Measurements from ENCODE around the gene EYA2.

The EYA2 gene

DNA sequence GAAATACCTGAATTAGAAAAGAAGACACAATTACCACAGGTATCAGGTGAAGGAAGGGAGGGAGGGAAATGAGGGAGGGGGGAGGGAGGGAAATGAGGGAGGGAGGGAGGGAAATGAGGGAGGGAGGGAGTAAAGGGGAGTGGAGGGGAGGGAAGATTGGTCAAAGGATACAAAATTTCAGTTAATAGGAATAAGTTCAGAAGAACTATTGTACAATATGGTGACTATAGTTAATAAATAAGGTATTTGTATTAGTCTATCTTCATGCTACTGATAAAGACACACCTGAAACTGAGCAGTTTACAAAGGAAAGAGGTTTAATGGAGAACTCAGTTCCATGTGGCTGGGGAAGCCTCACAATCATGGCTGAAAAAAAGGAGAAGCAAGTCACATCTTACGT is 185.7 kb downstream of the EYA2 start:
- TF ChIP-seq BACH2 (CRISPR knock-in tag; IDR thresholded peaks at IDR 0.05; ENCODE audit: borderline replicate concordance) (no peak), ZC3H10 (CRISPR knock-in tag; IDR thresholded peaks at IDR 0.05) (no peak), OSR1 (CRISPR knock-in tag; IDR thresholded peaks at IDR 0.05) (no peak)
- TF ChIP-seq, protein P1, sequence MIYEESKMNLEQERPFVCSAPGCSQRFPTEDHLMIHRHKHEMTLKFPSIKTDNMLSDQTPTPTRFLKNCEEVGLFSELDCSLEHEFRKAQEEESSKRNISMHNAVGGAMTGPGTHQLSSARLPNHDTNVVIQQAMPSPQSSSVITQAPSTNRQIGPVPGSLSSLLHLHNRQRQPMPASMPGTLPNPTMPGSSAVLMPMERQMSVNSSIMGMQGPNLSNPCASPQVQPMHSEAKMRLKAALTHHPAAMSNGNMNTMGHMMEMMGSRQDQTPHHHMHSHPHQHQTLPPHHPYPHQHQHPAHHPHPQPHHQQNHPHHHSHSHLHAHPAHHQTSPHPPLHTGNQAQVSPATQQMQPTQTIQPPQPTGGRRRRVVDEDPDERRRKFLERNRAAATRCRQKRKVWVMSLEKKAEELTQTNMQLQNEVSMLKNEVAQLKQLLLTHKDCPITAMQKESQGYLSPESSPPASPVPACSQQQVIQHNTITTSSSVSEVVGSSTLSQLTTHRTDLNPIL (CRISPR knock-in tag; IDR thresholded peaks at IDR 0.05; ENCODE audit: low read depth), result no peak
- ATAC-seq, result no peak

DNA sequence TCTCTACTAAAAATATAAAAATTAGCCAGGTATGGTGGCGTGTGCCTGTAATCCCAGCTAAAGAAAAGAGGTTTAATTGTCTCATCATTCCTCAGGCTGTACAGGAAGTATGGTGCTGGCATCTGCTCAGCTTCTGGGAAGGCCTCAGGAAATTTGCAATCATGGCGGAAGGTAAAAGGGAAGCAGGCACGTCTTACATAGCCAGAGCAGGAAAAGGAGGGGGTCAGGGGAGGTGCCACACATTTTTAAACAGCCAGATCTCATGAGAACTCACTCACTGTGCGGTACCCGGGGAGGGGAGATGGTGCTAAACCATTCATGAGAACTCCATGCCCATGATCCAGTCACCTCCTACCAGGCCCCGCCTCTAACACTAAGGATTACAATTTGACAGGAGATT is 191.7 kb downstream of the EYA2 start:
- no peak for TF ChIP-seq ZFP30 (CRISPR knock-in tag; IDR thresholded peaks at IDR 0.05)
- no peak for ATAC-seq

DNA sequence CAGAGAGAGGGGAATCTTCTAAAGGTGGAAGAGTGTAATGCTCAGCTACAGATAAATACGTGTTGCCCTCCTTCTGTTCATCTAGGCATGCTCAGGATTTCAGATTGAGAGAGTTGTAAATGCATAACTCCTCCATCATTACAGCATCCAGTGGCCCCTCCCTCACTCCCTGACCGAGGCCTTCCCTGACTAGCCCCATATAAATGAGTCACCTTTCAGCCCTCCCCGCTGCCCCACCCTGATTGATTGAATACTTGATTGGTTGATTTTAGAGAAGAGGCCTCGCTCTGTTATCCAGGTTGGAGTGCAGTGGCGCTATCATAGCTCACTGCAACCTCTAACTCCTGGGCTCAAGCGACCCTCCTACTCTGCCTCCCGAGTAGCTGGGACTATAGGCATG is 193.7 kb downstream of the EYA2 start:
- no peak for TF ChIP-seq SNAI2 (CRISPR knock-in tag; IDR thresholded peaks at IDR 0.05)
- TF ChIP-seq ZC3H10 (CRISPR knock-in tag; IDR thresholded peaks at IDR 0.05), result no peak
- no peak for TF ChIP-seq TOX (CRISPR knock-in tag; IDR thresholded peaks at IDR 0.05; ENCODE audit: borderline replicate concordance)
- no peak for TF ChIP-seq CSDC2 (CRISPR knock-in tag; IDR thresholded peaks at IDR 0.05)
- no peak for ATAC-seq

DNA sequence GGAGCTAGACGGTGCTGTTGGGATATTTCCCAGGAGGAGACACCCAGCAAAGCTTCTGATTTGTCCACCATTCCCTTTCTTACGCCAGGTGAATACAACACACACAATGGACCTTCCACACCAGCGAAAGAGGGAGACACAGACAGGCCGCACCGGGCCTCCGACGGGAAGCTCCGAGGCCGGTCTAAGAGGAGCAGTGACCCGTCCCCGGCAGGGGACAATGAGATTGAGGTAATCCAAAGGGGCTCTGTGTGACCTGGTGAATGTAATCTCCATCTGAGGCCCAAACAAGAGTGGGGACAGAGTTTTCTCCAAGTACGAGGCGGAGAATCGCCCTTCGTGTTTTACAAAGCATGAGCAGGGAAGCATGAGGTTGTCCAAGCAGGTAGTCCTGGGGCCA is 194.5 kb downstream of the EYA2 start:
- ATAC-seq, result no peak

DNA sequence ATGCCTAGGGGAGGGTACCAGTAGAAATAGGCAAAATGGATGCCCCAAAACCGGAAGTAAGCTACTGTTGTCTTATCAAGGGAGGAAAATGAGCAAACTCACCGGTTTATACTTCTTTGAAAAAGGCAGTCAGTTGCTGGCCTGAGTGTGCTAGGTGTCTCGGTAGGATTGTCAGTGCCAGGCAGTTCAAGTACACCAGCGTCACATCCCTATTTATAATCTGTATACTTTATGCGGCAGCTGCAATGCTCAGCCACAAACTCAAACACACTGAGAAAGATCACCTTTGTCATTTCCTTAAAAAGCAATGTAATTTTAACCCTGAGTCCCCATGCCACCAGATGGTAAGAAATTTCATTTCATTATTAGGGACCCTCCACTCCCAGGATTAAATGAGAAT is 196.2 kb downstream of the EYA2 start:
- TF ChIP-seq ZFP3 (CRISPR knock-in tag; IDR thresholded peaks at IDR 0.05), result no peak
- no peak for TF ChIP-seq ZNF70 (CRISPR knock-in tag; IDR thresholded peaks at IDR 0.05)
- TF ChIP-seq ZC3H10 (CRISPR knock-in tag; IDR thresholded peaks at IDR 0.05), result no peak
- TF ChIP-seq TOX (CRISPR knock-in tag; IDR thresholded peaks at IDR 0.05; ENCODE audit: borderline replicate concordance), result no peak
- TF ChIP-seq ISL1 (CRISPR knock-in tag; IDR thresholded peaks at IDR 0.05), result no peak
- TF ChIP-seq, protein P1 (CRISPR knock-in tag; IDR thresholded peaks at IDR 0.05; ENCODE audit: low read depth), result no peak
- TF ChIP-seq RARB (CRISPR knock-in tag; IDR thresholded peaks at IDR 0.05), result no peak
- no peak for TF ChIP-seq ZNF565 (CRISPR knock-in tag; conservative IDR thresholded peaks at IDR 0.05; ENCODE audit: low read depth)
- no peak for TF ChIP-seq GLIS3 (CRISPR knock-in tag; IDR thresholded peaks at IDR 0.05)

More for the DNA sequence above, 194.5 kb downstream of the EYA2 start:
- TF ChIP-seq, protein P2, sequence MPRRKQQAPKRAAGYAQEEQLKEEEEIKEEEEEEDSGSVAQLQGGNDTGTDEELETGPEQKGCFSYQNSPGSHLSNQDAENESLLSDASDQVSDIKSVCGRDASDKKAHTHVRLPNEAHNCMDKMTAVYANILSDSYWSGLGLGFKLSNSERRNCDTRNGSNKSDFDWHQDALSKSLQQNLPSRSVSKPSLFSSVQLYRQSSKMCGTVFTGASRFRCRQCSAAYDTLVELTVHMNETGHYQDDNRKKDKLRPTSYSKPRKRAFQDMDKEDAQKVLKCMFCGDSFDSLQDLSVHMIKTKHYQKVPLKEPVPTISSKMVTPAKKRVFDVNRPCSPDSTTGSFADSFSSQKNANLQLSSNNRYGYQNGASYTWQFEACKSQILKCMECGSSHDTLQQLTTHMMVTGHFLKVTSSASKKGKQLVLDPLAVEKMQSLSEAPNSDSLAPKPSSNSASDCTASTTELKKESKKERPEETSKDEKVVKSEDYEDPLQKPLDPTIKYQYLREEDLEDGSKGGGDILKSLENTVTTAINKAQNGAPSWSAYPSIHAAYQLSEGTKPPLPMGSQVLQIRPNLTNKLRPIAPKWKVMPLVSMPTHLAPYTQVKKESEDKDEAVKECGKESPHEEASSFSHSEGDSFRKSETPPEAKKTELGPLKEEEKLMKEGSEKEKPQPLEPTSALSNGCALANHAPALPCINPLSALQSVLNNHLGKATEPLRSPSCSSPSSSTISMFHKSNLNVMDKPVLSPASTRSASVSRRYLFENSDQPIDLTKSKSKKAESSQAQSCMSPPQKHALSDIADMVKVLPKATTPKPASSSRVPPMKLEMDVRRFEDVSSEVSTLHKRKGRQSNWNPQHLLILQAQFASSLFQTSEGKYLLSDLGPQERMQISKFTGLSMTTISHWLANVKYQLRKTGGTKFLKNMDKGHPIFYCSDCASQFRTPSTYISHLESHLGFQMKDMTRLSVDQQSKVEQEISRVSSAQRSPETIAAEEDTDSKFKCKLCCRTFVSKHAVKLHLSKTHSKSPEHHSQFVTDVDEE (CRISPR knock-in tag; IDR thresholded peaks at IDR 0.05), result no peak

DNA sequence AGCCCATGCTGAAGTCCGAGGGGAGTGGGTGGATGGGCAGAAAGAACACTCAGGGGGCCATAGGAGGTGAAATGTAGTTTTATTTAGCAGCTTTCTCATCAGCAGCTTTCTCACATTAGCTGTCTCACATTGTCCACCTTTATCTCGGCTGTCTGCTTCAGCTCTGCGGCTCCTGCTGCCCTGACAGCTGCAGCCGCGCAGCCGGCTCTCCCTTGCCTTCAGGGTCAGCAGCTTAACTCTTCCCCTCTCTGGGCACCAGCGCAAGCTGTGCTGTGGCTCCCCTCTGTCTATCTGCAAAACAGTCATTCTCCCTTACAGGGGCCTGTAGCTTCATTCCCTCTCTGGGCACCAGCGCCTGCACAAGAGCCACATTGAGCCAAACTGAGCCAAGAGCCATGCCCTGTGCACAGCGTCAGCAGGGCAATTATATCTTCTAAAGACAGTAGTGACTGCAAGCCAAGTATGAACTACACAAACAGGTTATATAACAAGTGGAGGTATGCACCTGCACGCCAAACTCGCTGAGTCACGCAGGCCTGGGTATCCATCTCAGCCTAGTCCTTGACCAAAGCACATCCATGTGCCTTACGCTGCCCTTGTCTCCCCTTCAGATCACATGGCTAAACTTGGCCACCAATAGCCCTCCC is 198.8 kb downstream of the EYA2 start:
- no peak for ATAC-seq
- no peak for TF ChIP-seq ZNF565 (CRISPR knock-in tag; conservative IDR thresholded peaks at IDR 0.05; ENCODE audit: low read depth)
- TF ChIP-seq, protein P3, sequence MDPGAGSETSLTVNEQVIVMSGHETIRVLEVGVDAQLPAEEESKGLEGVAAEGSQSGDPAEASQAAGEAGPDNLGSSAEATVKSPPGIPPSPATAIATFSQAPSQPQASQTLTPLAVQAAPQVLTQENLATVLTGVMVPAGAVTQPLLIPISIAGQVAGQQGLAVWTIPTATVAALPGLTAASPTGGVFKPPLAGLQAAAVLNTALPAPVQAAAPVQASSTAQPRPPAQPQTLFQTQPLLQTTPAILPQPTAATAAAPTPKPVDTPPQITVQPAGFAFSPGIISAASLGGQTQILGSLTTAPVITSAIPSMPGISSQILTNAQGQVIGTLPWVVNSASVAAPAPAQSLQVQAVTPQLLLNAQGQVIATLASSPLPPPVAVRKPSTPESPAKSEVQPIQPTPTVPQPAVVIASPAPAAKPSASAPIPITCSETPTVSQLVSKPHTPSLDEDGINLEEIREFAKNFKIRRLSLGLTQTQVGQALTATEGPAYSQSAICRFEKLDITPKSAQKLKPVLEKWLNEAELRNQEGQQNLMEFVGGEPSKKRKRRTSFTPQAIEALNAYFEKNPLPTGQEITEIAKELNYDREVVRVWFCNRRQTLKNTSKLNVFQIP (CRISPR knock-in tag; IDR thresholded peaks at IDR 0.05; ENCODE audit: borderline replicate concordance, low read depth), result no peak
- TF ChIP-seq, protein P1 (CRISPR knock-in tag; IDR thresholded peaks at IDR 0.05; ENCODE audit: low read depth), result no peak
- no peak for TF ChIP-seq RARB (CRISPR knock-in tag; IDR thresholded peaks at IDR 0.05)
- TF ChIP-seq CSDC2 (CRISPR knock-in tag; IDR thresholded peaks at IDR 0.05), result no peak
- TF ChIP-seq PPARA (CRISPR knock-in tag; IDR thresholded peaks at IDR 0.05; ENCODE audit: borderline replicate concordance), result no peak
- TF ChIP-seq ZNF8 (CRISPR knock-in tag; IDR thresholded peaks at IDR 0.05), result no peak
- no peak for TF ChIP-seq SNAI2 (CRISPR knock-in tag; IDR thresholded peaks at IDR 0.05)
- TF ChIP-seq ISL1 (CRISPR knock-in tag; IDR thresholded peaks at IDR 0.05), result no peak
- TF ChIP-seq, protein P4, sequence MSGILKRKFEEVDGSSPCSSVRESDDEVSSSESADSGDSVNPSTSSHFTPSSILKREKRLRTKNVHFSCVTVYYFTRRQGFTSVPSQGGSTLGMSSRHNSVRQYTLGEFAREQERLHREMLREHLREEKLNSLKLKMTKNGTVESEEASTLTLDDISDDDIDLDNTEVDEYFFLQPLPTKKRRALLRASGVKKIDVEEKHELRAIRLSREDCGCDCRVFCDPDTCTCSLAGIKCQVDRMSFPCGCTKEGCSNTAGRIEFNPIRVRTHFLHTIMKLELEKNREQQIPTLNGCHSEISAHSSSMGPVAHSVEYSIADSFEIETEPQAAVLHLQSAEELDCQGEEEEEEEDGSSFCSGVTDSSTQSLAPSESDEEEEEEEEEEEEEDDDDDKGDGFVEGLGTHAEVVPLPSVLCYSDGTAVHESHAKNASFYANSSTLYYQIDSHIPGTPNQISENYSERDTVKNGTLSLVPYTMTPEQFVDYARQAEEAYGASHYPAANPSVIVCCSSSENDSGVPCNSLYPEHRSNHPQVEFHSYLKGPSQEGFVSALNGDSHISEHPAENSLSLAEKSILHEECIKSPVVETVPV (CRISPR knock-in tag; IDR thresholded peaks at IDR 0.05), result no peak
- TF ChIP-seq, protein P5, sequence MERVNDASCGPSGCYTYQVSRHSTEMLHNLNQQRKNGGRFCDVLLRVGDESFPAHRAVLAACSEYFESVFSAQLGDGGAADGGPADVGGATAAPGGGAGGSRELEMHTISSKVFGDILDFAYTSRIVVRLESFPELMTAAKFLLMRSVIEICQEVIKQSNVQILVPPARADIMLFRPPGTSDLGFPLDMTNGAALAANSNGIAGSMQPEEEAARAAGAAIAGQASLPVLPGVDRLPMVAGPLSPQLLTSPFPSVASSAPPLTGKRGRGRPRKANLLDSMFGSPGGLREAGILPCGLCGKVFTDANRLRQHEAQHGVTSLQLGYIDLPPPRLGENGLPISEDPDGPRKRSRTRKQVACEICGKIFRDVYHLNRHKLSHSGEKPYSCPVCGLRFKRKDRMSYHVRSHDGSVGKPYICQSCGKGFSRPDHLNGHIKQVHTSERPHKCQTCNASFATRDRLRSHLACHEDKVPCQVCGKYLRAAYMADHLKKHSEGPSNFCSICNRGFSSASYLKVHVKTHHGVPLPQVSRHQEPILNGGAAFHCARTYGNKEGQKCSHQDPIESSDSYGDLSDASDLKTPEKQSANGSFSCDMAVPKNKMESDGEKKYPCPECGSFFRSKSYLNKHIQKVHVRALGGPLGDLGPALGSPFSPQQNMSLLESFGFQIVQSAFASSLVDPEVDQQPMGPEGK (CRISPR knock-in tag; IDR thresholded peaks at IDR 0.05; ENCODE audit: borderline replicate concordance), result no peak
- no peak for TF ChIP-seq ZFP3 (CRISPR knock-in tag; IDR thresholded peaks at IDR 0.05)
- TF ChIP-seq ESRRG (CRISPR knock-in tag; IDR thresholded peaks at IDR 0.05), result no peak

More for the DNA sequence above, 196.2 kb downstream of the EYA2 start:
- ATAC-seq, result no peak

Data from SK-N-SH treated with all-trans-retinoic acid at 6 μM for 48 hours (cell line).